ENCODE data around the gene ERVW-1. TPM values are rescaled to one million over a fixed set of nuclear protein-coding genes. Genes with fewer than 3 reads are reported as not detected.

The ERVW-1 gene
- total and polyA plus RNA-seq, 2 experiments from 2014 or later = 0.07 TPM; not detected in 1

DNA sequence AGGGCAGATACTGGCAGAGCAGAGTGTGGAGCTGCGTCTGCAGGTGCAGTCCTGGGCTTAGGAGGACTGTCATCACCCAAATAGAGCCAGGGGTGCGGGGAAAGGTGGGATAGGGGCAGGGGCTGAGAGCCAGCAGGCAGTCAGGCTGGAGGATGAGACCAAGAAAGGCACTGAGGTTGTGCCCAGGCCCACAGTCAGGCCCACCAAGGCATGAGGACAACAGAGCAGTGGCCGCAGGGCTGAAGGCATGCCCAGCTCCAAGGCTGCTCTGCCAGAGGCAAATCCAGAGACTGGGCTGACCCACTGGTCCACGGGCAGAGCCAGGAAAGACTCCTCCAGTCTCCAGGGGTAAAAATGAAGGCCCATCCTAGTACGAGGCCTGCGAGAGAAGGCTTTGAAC is 54.8 kb downstream of the ERVW-1 start (continued):
- TF ChIP-seq, protein P1, sequence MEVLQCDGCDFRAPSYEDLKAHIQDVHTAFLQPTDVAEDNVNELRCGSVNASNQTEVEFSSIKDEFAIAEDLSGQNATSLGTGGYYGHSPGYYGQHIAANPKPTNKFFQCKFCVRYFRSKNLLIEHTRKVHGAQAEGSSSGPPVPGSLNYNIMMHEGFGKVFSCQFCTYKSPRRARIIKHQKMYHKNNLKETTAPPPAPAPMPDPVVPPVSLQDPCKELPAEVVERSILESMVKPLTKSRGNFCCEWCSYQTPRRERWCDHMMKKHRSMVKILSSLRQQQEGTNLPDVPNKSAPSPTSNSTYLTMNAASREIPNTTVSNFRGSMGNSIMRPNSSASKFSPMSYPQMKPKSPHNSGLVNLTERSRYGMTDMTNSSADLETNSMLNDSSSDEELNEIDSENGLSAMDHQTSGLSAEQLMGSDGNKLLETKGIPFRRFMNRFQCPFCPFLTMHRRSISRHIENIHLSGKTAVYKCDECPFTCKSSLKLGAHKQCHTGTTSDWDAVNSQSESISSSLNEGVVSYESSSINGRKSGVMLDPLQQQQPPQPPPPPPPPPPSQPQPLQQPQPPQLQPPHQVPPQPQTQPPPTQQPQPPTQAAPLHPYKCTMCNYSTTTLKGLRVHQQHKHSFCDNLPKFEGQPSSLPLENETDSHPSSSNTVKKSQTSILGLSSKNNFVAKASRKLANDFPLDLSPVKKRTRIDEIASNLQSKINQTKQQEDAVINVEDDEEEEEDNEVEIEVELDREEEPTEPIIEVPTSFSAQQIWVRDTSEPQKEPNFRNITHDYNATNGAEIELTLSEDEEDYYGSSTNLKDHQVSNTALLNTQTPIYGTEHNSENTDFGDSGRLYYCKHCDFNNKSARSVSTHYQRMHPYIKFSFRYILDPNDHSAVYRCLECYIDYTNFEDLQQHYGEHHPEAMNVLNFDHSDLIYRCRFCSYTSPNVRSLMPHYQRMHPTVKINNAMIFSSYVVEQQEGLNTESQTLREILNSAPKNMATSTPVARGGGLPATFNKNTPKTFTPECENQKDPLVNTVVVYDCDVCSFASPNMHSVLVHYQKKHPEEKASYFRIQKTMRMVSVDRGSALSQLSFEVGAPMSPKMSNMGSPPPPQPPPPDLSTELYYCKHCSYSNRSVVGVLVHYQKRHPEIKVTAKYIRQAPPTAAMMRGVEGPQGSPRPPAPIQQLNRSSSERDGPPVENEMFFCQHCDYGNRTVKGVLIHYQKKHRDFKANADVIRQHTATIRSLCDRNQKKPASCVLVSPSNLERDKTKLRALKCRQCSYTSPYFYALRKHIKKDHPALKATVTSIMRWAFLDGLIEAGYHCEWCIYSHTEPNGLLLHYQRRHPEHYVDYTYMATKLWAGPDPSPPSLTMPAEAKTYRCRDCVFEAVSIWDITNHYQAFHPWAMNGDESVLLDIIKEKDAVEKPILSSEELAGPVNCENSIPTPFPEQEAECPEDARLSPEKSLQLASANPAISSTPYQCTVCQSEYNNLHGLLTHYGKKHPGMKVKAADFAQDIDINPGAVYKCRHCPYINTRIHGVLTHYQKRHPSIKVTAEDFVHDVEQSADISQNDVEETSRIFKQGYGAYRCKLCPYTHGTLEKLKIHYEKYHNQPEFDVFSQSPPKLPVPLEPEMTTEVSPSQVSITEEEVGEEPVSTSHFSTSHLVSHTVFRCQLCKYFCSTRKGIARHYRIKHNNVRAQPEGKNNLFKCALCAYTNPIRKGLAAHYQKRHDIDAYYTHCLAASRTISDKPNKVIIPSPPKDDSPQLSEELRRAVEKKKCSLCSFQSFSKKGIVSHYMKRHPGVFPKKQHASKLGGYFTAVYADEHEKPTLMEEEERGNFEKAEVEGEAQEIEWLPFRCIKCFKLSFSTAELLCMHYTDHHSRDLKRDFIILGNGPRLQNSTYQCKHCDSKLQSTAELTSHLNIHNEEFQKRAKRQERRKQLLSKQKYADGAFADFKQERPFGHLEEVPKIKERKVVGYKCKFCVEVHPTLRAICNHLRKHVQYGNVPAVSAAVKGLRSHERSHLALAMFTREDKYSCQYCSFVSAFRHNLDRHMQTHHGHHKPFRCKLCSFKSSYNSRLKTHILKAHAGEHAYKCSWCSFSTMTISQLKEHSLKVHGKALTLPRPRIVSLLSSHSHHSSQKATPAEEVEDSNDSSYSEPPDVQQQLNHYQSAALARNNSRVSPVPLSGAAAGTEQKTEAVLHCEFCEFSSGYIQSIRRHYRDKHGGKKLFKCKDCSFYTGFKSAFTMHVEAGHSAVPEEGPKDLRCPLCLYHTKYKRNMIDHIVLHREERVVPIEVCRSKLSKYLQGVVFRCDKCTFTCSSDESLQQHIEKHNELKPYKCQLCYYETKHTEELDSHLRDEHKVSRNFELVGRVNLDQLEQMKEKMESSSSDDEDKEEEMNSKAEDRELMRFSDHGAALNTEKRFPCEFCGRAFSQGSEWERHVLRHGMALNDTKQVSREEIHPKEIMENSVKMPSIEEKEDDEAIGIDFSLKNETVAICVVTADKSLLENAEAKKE (CRISPR knock-in tag; IDR thresholded peaks at IDR 0.05) = no peak
- no peak for TF ChIP-seq NANOG (IDR thresholded peaks at IDR 0.05; ENCODE audit: borderline replicate concordance)
- TF ChIP-seq POLR2AphosphoS5 (IDR thresholded peaks at IDR 0.05; ENCODE audit: low read depth) = no peak
- TF ChIP-seq EZH2phosphoT487 (IDR thresholded peaks at IDR 0.05; ENCODE audit: unreplicated experiment) = no peak

DNA sequence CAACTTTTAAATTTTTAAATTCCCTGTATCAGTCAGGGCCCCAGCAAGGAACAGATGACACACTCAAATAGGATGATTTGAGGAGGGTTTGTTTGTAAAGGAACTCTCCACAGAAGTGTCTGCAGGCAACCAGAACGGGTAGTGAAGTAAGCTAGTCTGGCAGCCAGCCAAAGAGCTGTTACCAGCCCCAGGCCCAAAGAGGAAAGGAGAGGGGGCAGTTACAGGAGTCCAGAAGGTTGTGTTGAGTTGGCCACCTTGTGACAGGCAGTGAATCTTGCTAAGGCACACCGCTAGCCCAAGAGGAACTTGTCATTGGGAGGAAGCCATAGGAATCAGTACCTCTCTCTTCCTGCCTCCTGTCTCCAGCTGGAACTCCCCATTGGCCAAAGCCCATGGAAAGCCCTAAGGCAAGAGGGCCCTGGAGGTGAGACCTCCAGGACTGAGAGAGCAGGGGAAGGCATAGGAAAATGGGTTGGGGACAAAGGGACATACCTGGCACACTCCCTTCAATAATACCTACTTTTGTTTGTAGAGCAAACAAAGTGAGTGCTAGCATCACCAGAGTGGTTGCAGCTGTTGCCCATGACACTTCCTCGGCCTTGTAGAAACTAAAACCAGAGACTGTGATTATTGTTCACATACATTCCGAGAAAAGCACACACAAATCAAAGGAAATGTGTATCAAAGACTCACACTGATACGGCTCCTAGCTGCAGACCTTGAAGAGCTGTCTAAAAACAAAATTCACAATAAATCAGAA is 55.9 kb downstream of the ERVW-1 start:
- Histone ChIP-seq H3F3A (replicated peaks; ENCODE audit: low read depth) (no peaks in the 10 kb centered on the region), H3K27me3 (ENCODE audit: insufficient read depth) (no peaks in the 10 kb centered on the region), H3K4me1 (ENCODE audit: insufficient read depth) (peaks cover 6% of the 10 kb centered on the region), H3K4me3 (no peak overlapping the region), H3K9me2 (ENCODE audit: insufficient read depth) (no peaks in the 10 kb centered on the region), H3K27ac (ENCODE audit: low read depth) (no peak overlapping the region), H3K79me2 (replicated peaks; ENCODE audit: insufficient read depth) (no peaks in the 10 kb centered on the region), H3K4me2 (no peak overlapping the region), H3K36me3 (ENCODE audit: insufficient read depth) (no peaks in the 10 kb centered on the region), H4K20me1 (replicated peaks; ENCODE audit: insufficient read depth) (no peaks in the 10 kb centered on the region), H2AFZ (peak overlapping the region; percentile 72)
- no peak for DNase-seq (ENCODE audit: low spot score)
- ATAC-seq = no peak
- Mint-ChIP-seq H3K36me3 (ENCODE audit: low read depth) (no peaks in the 10 kb centered on the region), H3K27me3 (ENCODE audit: insufficient read depth, low read depth, poor library complexity) (peaks cover 9% of the 10 kb centered on the region), H3K27ac (no peak overlapping the region), H3K4me3 (no peak overlapping the region), H3K9me3 (no peaks in the 10 kb centered on the region), H3K4me1 (peaks cover 16% of the 10 kb centered on the region)
- TF ChIP-seq JUNB (IDR thresholded peaks at IDR 0.05; ENCODE audit: unreplicated experiment) (no peak), EZH2 (IDR thresholded peaks at IDR 0.05; ENCODE audit: low read depth, unreplicated experiment) (no peak), POLR2AphosphoS5 (IDR thresholded peaks at IDR 0.05; ENCODE audit: low read depth) (no peak), EZH2phosphoT487 (IDR thresholded peaks at IDR 0.05; ENCODE audit: unreplicated experiment) (no peak), STAT1 (IDR thresholded peaks at IDR 0.05; ENCODE audit: unreplicated experiment) (no peak)
- TF ChIP-seq, protein P1 (CRISPR knock-in tag; IDR thresholded peaks at IDR 0.05) = no peak
- TF ChIP-seq, protein P2, sequence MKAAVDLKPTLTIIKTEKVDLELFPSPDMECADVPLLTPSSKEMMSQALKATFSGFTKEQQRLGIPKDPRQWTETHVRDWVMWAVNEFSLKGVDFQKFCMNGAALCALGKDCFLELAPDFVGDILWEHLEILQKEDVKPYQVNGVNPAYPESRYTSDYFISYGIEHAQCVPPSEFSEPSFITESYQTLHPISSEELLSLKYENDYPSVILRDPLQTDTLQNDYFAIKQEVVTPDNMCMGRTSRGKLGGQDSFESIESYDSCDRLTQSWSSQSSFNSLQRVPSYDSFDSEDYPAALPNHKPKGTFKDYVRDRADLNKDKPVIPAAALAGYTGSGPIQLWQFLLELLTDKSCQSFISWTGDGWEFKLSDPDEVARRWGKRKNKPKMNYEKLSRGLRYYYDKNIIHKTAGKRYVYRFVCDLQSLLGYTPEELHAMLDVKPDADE (IDR thresholded peaks at IDR 0.05) = no peak
